ENCODE measurements around the gene SCYGR1.

Gene SCYGR1

DNA sequence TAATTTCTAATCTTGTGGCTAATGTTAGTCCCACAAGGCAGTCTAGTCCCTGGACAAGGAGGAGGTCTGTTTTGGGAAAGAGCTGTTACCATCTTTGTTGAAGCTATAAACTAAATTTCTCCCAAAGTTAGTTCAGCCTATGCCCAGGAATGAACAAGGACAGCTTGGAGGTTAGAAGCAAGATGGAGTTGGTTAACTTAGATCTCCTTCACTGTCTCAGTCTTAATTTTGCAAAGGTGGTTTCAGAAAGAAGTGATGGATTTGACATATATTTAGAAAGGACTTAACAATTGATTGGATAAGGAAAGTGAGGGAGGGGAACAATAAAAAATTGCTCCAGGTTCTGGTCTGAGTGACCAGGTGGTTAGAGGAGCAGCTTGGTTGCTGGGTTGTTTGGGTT lies 14.6 kb upstream of the SCYGR1 start:
- DNase-seq = no peak

DNA sequence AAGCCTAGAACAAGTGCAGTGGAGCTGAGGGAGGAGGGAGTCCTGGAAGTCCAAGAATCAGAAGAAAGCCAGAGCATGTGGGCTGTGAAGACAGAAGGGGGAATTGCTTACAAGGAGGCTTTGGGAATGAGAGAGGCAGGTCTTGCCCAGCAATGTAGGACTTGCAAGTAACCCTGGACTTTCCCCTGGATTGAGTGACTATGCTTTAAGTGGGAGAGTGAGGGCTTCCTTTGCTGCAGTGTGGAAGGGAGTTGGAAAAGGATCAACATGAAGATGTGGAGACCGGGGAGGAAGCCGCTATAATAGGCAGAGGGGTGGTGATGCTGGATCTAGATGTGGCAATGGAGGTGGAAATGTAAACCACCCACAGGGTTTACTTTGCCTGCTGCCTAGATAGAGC lies 13.8 kb upstream of the SCYGR1 start:
- DNase-seq = no peak

DNA sequence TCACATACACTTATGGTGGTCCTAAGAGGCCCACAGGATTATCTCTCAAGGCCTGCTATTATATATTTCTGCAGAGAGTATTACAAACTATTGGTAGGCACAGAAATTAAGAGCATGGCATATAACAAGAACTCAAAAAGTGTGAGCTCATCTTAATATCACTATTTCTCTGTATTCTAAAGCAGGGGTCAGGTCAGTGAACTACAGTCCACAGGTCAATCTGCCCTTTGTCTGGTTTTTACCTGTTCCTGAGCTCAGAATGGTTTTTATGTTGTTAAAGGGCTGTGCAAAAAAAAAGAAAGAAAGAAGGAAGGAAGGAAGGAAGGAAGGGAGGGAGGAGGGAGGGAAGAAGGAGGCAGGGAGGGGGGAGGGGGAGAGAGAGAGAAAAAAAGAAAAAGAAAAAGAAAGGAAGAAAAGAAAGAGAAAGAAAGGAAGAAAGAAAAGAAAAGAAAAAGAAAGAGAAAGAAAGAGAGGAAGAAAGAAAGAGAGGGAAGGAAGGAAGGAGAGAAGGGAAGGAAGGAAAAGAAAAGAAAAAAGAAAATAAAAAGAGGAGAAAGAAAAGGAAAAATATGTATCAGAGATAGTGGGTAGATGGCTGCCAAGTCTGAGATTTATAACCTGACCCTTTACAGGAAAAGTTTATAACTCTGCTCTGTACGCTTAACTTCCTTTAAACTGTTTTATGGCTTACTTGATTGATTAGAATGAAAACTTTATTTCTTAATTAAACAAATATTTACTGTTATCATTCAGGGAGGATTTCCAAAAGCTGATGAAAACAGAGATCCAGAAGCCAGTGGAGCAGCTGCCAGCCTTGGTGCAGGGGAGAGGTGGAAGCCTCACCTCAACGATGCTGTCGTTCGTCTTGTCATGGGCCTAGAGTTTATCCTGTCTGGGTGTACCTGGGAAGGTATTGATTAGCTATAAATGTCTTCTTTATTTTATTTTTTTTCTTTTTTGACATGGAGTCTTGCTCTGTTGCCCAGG lies 11.2 kb upstream of the SCYGR1 start:
- no peak for DNase-seq

DNA sequence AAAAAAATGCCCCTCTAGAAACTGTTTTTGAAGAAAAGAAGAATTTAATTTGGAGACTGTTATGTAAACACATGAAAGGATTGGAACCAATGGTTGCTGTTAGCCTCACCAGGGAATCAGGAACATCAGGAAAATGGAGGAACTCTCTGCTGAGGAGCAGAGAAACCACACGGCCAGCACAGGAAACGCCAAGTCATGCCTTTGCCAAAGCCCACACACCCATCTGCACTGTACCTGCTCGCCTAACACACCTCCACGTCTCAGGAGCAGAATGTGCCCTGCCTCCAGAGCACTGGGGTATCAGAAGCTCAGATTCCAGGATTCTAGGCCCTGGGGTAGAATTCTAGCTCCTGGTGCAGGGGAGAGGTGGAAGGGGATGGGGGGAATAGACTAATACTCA lies 9.8 kb upstream of the SCYGR1 start:
- no peak for DNase-seq

DNA sequence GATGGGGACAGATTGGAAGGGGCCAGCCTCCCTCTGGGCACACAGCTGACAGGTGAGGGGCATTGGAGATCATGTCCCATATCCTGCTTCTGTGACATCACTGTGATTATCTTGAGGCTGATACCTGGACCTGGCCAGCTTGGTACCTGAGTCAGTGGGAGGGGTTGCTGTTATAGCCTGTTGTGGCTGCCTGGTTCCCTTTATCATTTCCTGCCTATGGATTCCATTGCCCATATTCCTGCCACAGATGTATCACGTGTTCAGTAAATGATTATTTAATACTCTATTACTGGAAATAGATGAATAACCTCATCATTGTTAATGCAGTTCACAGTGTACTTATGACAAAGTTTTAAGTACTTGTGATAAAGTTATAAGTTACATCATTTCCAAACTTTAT lies 7.8 kb upstream of the SCYGR1 start:
- DNase-seq = no peak

DNA sequence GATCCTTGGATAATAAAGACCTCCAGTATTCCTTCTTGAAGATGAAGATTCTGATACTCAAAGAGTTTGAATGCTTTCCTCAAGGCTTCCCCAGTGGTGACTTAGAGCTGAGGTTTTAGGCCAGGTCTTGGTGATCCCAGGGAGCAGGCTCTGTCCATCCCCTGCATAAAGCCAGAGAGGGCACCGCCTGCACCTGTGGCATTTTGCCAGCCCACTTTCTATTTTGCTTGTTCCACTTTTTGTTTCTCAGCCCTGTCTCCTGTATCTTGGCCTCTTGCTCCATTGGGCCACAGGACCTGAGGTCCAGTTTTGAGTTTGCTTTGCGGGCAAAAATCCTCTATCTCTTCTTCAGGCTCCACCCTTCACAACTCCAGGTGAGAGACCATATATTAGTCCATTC lies 6.7 kb upstream of the SCYGR1 start:
- DNase-seq = no peak

DNA sequence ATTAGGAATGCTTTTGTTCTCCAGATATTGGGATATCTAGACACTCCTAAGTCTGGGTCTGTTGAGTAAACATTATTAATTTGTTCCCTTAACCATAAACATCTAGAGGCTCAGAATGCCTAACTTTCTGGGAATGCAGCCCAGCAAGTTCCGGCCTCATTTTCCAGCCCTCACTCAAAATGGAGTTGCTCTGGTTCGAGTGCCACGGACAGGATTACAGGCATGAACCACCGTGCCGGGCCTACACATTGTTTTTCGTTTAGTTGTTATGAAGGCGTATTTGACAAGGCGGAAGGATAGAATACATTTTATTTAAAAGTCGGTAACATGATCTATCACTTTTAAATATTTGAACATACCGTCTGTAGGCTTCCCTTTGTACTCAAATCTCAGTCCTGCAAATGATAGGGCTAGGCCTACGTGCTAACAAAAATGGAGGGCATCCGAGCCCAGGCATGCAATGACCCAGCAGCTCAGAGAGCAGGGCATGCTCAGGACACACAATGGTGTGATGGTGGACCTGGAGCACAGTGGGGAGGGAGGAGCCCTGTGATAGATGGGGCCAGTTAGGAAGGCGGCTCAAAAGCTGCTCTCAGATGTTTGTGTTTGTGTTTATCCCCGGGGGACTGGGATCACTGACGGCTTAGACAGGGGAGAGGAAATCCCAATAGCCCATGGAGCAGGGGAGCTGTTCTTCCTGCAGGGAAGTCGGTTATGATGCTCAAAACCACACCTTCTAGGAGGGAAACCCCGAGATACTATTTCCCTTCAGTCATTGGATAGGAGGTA lies 2.9 kb upstream of the SCYGR1 start:
- no peak for DNase-seq

DNA sequence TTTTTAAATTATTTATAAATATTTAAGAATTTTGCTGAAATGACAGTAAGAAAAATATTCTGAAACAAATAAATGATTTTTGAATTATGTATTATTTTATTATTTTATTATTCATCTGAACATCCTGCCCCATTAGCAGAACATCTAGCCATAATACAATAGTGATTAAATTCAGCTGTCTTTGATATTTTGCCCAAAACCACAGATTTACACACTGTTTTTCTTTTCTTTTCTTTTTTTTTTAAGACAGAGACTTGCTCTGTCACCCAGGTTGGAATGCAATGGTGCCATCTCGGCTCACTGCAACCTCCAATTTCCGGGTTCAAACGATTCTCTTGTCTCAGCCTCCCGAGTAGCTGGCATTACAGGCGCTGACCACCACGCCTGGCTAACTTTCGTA lies 1.9 kb upstream of the SCYGR1 start:
- no peak for DNase-seq

DNA sequence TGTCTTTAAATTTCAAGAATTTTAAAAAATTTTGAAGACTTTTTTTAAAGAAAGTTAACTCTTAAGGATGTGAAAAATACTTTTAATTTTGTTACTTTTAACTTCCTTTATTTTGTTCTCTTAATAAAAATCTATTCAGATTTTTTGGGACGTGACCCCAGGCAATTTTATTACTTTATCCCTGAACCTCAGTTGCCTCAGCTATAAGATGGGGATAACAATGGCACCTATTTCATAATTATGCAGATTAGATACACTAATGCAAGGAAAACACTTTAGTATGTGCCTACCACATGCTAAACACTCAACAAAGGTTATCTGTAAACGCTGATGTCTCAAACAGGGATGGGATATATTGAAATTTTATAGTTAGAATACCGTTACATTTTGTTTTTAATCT lies 1.5 kb upstream of the SCYGR1 start:
- DNase-seq = no peak

DNA sequence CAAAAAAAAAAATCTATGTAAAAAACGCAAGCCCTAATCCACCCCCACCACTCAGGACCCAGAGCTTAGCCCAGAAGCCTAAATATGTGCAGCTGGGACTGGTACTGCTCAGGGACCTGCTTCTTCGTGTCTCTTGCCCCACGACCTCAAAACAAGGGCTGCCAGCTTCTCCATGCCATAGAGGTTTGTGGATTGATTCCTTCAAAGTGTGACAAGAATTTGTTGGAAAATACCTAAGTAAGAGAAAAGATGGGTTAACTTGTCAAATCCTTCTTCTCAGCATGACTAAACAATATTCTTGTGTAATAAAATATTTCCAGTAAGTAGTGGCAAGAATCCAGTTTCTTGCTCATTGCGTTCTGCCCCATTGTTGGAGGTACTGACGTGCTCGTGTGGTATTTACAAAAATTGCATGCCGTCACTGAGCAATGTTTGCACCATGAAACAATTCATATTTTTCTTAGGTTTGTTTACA lies 825 bp upstream of the SCYGR1 start:
- peak; percentile 53 for DNase-seq

DNA sequence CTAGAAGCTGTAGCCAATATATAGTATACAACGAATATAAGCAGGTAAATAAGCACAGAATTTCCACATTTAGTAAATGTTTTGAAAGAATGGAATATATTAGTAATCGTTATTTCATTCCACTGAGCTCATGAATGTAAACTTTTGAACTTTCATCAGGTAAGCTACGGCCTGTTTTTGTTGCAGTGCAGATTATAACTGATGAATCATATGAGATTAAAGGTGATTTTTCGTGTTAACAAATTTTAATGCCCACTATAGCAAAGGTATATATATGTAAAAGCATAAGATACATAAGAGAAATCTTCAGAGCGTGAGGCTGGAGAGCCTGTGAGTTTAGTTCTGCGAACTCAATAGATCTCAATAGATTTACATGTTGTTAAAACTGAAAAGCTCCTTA lies 1.1 kb downstream of the SCYGR1 start:
- DNase-seq = no peak

DNA sequence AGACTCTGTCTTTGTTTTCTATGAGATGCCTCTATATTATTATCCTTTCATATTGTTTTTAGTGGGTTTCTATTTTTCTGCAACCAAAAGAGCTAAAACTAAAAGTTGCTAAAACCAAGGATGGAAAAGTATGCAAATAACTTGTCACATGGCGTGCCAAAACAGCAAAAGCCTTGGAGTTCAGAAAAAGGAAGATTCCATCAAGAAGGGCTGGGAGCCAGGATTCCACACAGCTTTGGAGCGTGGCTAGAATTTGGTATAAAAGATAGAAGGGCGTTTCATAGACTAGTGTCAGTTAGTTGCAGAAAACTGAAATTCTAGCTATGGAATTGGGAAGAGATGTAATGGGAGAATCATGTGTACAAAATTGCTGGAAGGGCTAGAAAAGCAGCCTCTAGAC lies 4.1 kb downstream of the SCYGR1 start:
- DNase-seq = no peak

DNA sequence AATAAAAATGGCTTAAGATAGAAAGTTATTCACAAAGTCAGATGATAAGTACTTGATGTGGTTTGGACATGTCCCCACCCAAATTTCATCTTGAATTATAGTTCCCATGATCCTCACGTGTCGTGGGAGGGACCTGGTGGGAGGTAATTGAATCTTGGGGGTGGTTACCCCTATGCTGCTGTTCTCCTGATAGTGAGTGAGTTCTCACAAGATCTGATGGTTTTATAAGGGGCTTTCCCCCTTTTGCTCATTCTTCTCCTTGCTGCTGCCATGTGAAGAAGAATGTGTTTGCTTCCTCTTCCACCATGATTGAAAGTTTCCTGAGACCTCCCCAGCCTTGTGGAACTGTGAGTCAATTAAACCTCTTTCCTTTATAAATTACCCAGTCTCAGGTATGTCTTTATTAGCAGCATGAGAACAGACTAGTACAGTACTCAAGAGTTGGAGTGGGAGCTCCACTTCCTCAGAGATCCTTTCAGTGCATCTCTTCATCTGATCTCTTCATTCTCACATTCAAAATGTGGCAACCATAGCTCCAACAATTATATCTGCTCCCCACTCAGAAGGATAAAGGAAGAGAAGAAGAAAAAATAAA lies 5.4 kb downstream of the SCYGR1 start:
- peak; percentile 35 for DNase-seq

DNA sequence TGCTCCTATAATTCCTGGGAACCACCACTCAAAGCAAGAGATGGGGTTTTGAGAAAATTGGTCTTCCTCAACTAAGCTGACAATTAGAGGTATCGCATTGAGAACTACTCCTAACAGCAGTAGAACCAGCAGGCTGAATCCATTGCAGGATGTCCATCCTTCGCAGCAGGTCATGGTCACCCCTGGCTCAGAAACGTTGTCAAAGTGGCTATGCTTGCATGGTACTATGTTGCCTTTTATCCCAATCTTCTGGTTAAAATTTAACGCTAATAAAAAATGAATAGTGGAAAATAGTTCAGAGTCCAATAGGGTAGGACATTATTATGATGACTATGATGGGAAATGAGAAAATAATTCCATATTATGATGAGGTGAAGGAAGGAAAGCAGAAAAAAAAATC lies 8.7 kb downstream of the SCYGR1 start, which contains the start of gene TM4SF20:
TM4SF20 (minus strand) TSS at position 212 of the 400 bp plus-strand sequence; CDS start at position 174, 38 bp downstream.
- no peak for DNase-seq

DNA sequence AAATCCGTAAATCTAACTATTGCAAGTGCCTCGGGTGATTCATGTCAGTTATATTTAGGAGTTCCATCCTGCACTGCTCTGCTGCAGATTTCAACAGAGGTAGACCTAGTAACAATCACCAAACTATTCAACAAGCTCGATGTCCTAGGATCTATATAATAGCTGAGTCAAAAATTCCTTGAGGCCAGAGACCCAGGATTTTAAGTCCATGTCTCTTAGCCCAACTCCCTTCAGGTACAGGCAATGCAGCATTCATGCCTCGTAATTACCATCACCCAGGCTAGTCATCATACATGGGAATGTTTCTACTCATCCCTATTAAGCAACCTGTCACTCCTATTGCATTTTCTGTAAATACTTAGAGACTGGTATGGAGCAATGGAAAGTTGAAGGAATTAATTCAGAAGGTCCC lies 9.4 kb downstream of the SCYGR1 start:
- no peak for DNase-seq

DNA sequence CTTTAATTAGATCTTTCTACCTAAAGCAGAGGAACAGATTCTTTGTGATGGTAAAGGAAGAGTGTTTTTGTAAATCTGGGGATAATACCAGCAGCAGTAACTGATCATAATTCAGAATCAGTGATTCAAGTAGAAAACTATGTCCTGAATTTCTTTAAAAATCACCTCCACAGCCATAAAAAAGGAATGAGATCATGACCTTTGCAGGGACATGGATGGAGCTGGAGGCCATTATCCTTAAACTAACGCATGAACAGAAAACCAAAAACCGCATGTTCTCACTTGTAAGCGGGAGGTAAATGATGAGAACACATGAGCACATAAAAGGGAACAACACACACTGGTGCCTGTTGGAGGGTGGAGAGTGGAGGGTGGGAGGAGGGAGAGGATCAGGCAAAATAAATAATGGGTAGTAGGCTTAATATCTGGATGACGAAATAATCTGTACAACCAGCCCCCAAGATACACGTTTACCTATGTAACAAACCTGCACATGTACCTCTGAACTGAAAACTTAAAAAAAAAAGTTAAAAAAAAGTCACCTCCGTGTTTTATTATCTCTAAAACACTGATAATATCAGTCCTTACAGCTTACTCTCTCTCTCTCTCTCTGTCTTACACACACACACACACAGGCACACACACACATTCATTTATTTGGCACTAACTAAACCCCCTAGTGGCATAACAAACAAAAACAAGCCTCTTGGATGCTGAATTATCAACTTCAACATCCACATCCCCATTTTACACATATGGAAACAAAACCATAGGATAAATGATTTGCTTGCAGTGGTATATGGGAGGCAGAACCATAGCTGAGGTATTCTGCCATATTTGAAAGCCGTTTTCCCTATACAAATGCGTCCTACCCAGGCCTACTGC lies 10.0 kb downstream of the SCYGR1 start:
- DNase-seq = no peak

DNA sequence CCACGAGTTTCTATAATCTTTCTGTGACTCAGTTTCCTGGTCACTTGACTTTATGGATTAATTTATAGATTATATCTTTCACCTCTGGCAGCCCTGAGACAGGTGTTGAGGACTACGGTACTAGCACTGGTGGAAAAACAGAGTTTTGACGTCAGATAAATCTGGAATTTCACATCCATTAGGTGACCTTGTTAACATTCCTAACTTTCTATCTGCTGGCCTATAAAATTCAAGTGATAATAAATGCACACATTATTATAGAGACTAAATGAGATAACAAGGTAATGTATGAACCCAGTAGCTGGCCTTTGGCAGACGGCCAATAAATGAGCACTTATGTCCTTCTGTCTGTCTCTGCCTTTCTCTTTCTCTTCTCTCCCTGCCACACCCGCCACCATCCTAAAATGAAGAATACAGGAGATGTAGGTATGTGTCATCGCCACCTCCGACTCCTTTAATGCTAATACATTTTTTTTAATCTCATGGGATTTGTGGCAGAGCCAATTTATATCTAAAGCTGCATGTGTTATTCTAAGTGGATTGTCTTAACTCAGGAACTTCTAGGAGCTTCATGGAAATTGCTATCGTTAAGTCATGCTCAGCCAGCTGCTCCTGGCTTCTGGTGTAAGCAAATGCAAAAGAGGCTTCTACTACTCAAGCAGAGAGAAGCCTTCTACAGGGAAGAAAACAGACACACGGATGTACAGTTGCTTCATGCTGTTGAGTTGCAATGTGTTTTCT lies 10.9 kb downstream of the SCYGR1 start:
- no peak for DNase-seq

DNA sequence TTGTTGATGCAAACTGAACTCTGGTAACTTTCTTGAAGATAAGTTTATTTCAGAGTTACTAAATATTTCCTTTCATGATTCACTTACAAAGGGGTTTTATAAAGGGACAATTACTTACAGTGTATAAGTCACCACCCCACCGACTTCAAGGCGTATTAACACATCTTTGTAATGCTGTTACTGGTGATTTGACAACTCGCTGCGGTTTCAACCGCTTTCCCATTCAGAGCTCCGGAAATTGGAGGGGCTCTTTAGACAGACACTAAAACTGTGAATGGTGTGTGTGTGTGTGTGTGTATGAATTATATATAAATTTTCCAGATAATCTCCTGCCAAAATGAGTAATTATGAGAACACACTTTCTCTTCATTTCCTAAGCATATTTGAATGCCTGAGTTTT lies 13.6 kb downstream of the SCYGR1 start:
- peak; percentile 44 for DNase-seq

DNA sequence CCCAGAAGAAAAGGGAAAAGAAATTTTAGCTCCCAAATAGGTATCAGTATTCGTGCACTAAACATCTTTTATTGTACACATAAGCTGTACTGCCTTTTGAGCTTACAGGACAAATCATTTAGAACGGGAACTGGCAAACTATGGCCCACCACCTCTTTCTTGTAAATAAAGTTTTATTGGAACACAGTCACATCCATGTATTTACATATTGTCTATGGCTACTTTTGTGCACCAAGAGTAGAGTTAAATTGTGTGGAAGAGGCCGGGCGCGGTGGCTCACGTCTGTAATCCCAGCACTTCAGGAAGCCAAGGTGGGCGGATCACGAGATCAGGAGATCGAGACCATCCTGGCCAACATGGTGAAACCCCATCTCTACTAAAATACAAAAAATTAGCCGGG lies 14.4 kb downstream of the SCYGR1 start:
- DNase-seq = no peak

DNA sequence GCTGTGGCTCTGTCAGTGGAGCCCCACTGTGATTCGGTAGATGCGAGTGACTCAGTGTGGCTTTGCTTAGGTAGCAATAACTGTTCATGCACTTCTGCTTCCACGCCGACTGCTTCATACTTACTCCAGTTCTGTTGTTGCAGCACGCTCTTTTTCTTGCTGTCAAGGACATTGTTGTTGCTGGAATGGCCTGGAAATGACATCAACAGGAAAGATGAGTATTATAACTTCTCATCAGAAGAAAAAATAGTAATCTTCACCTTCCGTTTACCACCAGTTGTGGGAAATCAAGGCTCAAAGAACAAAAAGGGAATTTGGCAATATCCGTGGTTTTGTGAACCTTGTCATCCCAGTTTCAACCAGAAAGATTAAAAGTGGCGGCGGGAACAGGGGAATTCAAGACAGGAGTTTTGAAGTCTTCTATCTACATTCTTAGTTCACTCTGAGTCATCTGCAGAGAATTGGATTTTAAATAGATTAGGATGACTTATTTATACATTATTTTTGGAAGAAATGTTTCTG lies 16.9 kb downstream of the SCYGR1 start:
- DNase-seq = peak; percentile 97

DNA sequence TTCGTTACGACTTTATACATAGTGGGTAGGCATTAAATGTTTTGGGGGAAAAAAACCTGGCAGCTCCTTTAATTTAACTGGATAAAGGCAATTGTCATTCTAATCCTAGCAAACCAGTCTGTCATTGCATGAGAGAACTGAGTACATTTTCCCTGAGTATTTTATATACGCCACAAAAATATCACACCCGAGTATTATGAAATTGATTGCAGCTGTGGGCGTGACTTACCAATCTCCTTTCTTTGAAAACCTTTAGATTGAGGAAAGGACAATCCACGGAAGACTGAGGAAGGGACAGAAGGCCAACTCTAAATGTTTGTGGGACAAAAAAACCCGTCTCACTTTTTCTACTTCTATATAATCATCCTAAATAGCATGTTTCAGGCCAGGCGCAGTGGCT lies 17.7 kb downstream of the SCYGR1 start:
- DNase-seq = peak; percentile 59

All from inflammatory macrophage treated with lipopolysaccharide for 4 hours (primary cell).